Measurements from ENCODE around the gene DNAJC3.

- no peak for TF ChIP-seq CTCF (IDR thresholded peaks at IDR 0.05 in 4 of 5, conservative IDR thresholded peaks at IDR 0.05 in 1 of 5)
- no peak for TF ChIP-seq POLR2A (IDR thresholded peaks at IDR 0.05)
These were observed 39.3 kb downstream of the DNAJC3 start for GRCh38 chr13:95716231-95716630.

All from gastrocnemius medialis (tissue), 4 donors.